SK-N-SH treated with all-trans-retinoic acid at 6 μM for 48 hours (cell line): ENCODE results near the gene GOLT1B.

Source experiments
- PATZ1 ChIP-seq: fragments of 250-450 bp; sonication (Bioruptor Pico); IDR thresholded peaks from 2 replicates; pipeline ENCODE4 v1.8.0; 2020; ENCODE audit warnings: mild to moderate bottlenecking, moderate library complexity, borderline replicate concordance
- POU6F1 ChIP-seq: fragments of 250-450 bp; sonication (Bioruptor Pico); IDR thresholded peaks from 2 replicates; pipeline ENCODE4 v1.8.0; 2021; ENCODE audit warnings: low read depth, mild to moderate bottlenecking, moderate library complexity, borderline replicate concordance
- PPARA ChIP-seq: fragments of 250-450 bp; sonication (Bioruptor Pico); IDR thresholded peaks from 2 replicates; pipeline ENCODE4 v1.5.0; 2020; ENCODE audit warnings: mild to moderate bottlenecking, borderline replicate concordance

- TF ChIP-seq PPARA (CRISPR knock-in tag) (no peak), POU6F1 (CRISPR knock-in tag) (no peak), PATZ1 (CRISPR knock-in tag) (no peak)
Observed at GRCh38 chr12:21553329-21553675, 51.7 kb downstream of the GOLT1B start.
